IMR-90 (cell line): ENCODE results near the gene SEPHS2. TPM values are rescaled to one million over a fixed set of nuclear protein-coding genes. Genes with fewer than 3 reads are reported as not detected.
A peak's percentile ranks its signal among the peaks of the same experiment; 100 is the strongest.

Experiments
- ATAC-seq: fragments of 200-7000 bp; cut with Tn5 transposase; 2 replicates; pipeline ENCODE4 v1.9.1; 2020; ENCODE audit warnings: low read depth, mild to moderate bottlenecking, moderate library complexity
- BruUV-seq: library from RNA; stranded (reverse); fragments of 400-500 nt; replicated peaks from 2 replicates; lab custom pipeline; 2021; lab: Mats Ljungman, UMichigan
- CTCF ChIA-PET: fragments of 300-600 bp; formaldehyde crosslinking; extraction: SDS; loops from one replicate; lab custom pipeline; 2021; ENCODE audit warnings: antibody characterized with exemption; lab: Yijun Ruan, JAX
- POLR2A ChIA-PET: fragments of 300-600 bp; sonication (Branson Sonifier 250); formaldehyde crosslinking; loops from one replicate; lab custom pipeline; 2022; ENCODE audit warnings: antibody characterized with exemption; ENCODE audit not compliant: unreplicated experiment; lab: Charles Lee
- DNase-seq: peaks from one replicate; pipeline ENCODE4 v3.0.0; 2013
- H2AFZ ChIP-seq: replicated peaks from 2 replicates; pipeline ENCODE3; 2013; ENCODE audit warnings: low read length, mild to moderate bottlenecking; ENCODE audit not compliant: poor library complexity
- H2AK5ac ChIP-seq: 2 replicates; pipeline ENCODE4 v1.6.1; 2013; ENCODE audit warnings: low read depth, low read length, inconsistent platforms
- H2AK9ac ChIP-seq: replicated peaks from 2 replicates; pipeline ENCODE3; 2013; ENCODE audit warnings: mild to moderate bottlenecking, low read depth, low read length, moderate library complexity; ENCODE audit not compliant: poor library complexity
- H2BK120ac ChIP-seq: 2 replicates; pipeline ENCODE4 v1.6.1; 2013; ENCODE audit warnings: low read depth, low read length, inconsistent platforms
- H2BK15ac ChIP-seq: 3 replicates; pipeline ENCODE4 v1.6.1; 2013; ENCODE audit warnings: low read depth, low read length, inconsistent platforms
- H2BK20ac ChIP-seq: 2 replicates; pipeline ENCODE4 v1.6.1; 2013; ENCODE audit warnings: low read depth, mild to moderate bottlenecking, inconsistent platforms, low read length, moderate library complexity
- H2BK5ac ChIP-seq: 2 replicates; pipeline ENCODE4 v1.6.1; 2013; ENCODE audit warnings: mild to moderate bottlenecking, low read depth, low read length, inconsistent platforms; ENCODE audit not compliant: poor library complexity, severe bottlenecking
- H3K14ac ChIP-seq: replicated peaks from 2 replicates; pipeline ENCODE4 v1.6.1; 2013; ENCODE audit warnings: low read depth, low read length, inconsistent platforms
- H3K18ac ChIP-seq: 2 replicates; pipeline ENCODE4 v1.6.1; 2013; ENCODE audit warnings: low read depth, low read length, control low read depth
- H3K23ac ChIP-seq: 2 replicates; pipeline ENCODE4 v1.6.1; 2013; ENCODE audit warnings: low read depth, low read length, inconsistent platforms
- H3K27ac ChIP-seq: 2 replicates; pipeline ENCODE4 v1.5.1; 2013; ENCODE audit warnings: mild to moderate bottlenecking, control low read depth, low read length; ENCODE audit not compliant: insufficient read depth
- H3K27me3 ChIP-seq: 2 replicates; pipeline ENCODE4 v1.6.1; 2013; ENCODE audit warnings: low read length; ENCODE audit not compliant: control insufficient read depth, insufficient read depth
- H3K36me3 ChIP-seq: 2 replicates; pipeline ENCODE4 v1.6.1; 2013; ENCODE audit warnings: low read length, mixed read lengths; ENCODE audit not compliant: control insufficient read depth, insufficient read depth
- H3K4ac ChIP-seq: 2 replicates; pipeline ENCODE4 v1.6.1; 2013; ENCODE audit warnings: low read depth, low read length, inconsistent platforms
- H3K4me1 ChIP-seq: 2 replicates; pipeline ENCODE4 v1.6.1; 2013; ENCODE audit warnings: low read length, mixed read lengths; ENCODE audit not compliant: control insufficient read depth, insufficient read depth
- H3K4me2 ChIP-seq: 2 replicates; pipeline ENCODE4 v1.6.1; 2013; ENCODE audit warnings: low read depth, mild to moderate bottlenecking, control low read depth, low read length, moderate library complexity
- H3K4me3 ChIP-seq: 2 replicates; pipeline ENCODE4 v1.5.1; 2013; ENCODE audit warnings: low read depth, mild to moderate bottlenecking, control low read depth, low read length, moderate library complexity; ENCODE audit not compliant: insufficient read depth
- H3K56ac ChIP-seq: 2 replicates; pipeline ENCODE4 v1.6.1; 2013; ENCODE audit warnings: low read length, inconsistent platforms; ENCODE audit not compliant: insufficient read depth; ENCODE audit errors: extremely low read depth
- H3K79me1 ChIP-seq, 2 experiments: 2 replicates each; pipeline ENCODE4 v1.6.1; 2013; ENCODE audit warnings: low read length in 2 of 2, inconsistent platforms in 1 of 2, low read depth in 1 of 2
- H3K9ac ChIP-seq: 2 replicates; pipeline ENCODE4 v1.6.1; 2013; ENCODE audit warnings: low read depth, low read length, control low read depth
- H3K9me1 ChIP-seq: 2 replicates; pipeline ENCODE4 v1.6.1; 2013; ENCODE audit warnings: low read length, inconsistent platforms; ENCODE audit not compliant: insufficient read depth
- H3K9me3 ChIP-seq: 2 replicates; pipeline ENCODE4 v1.6.1; 2013; ENCODE audit warnings: low read length; ENCODE audit not compliant: control insufficient read depth, insufficient read depth
- H4K20me1 ChIP-seq: 2 replicates; pipeline ENCODE4 v1.6.1; 2013; ENCODE audit warnings: low read length, inconsistent platforms; ENCODE audit not compliant: insufficient read depth
- H4K5ac ChIP-seq: 2 replicates; pipeline ENCODE4 v1.6.1; 2013; ENCODE audit warnings: mild to moderate bottlenecking, low read depth, low read length, control low read depth
- H4K8ac ChIP-seq, 2 experiments: 2 replicates each; pipeline ENCODE4 v1.6.1; 2013; ENCODE audit warnings: low read depth in 2 of 2, low read length in 2 of 2, control low read depth in 1 of 2, inconsistent platforms in 1 of 2
- H4K91ac ChIP-seq: 2 replicates; pipeline ENCODE4 v1.6.1; 2013; ENCODE audit warnings: low read depth, low read length, inconsistent platforms; ENCODE audit not compliant: insufficient read depth
- CTCF ChIP-seq: conservative IDR thresholded peaks from 2 replicates; pipeline ENCODE4 v1.5.1; 2012; ENCODE audit warnings: mild to moderate bottlenecking, low read depth, low read length, improper control_type of control experiment
- ELK1 ChIP-seq: fragments of 150-350 bp; IDR thresholded peaks from 2 replicates; pipeline ENCODE4 v1.6.1; 2016; ENCODE audit warnings: low read depth, mild to moderate bottlenecking, low read length, moderate library complexity, borderline replicate concordance
- RAD21 ChIP-seq: IDR thresholded peaks from 2 replicates; pipeline ENCODE4 v1.6.1; 2012; ENCODE audit warnings: low read length, improper control_type of control experiment
- RFX5 ChIP-seq: IDR thresholded peaks from 2 replicates; pipeline ENCODE4 v1.8.0; 2012; ENCODE audit warnings: low read depth, mild to moderate bottlenecking, low read length, moderate library complexity
- WGBS, 2 experiments: methylation state at CpG; one replicate each; pipeline versions ENCODE4 v1.1.5 to v1.1.7; 2013; ENCODE audit warnings: missing lambda C conversion rate in 2 of 2; ENCODE audit not compliant: insufficient read length in 1 of 2; ENCODE audit errors: extremely low coverage in 2 of 2; 5-methylcytosine and 5-hydroxymethylcytosine counted together
- dilution Hi-C: fragments of 300-500 bp; cut with HindIII; formaldehyde crosslinking; loops from one replicate; pipeline ENCODE4 v1.14.3; 2018; ENCODE audit warnings: low sequenced_read_pairs; ENCODE audit not compliant: unreplicated experiment
- in situ Hi-C: fragments of 300-500 bp; cut with MboI; formaldehyde crosslinking; loops from 3 replicates; pipeline ENCODE4 v1.14.3; 2019; ENCODE audit warnings: low sequenced_read_pairs, inconsistent platforms, mixed read lengths
- intact Hi-C: fragments of 100-400 bp; cut with micrococcal nuclease; formaldehyde crosslinking; loops from 2 replicates; pipeline ENCODE4 v1.10.0; 2022
- polyA plus RNA-seq, 3 experiments: library from polyadenylated mRNA; depleted of rRNA; stranded (reverse); fragments of >200 nt; gene quantifications; 2 replicates each; pipeline ENCODE4 v1.2.3, GENCODE V29; 2012; ENCODE audit warnings: low replicate concordance in 1 of 3
- total RNA-seq: library from RNA; depleted of rRNA; stranded (reverse); fragments of >200 nt; gene quantifications from 2 replicates; pipeline ENCODE4 v1.2.3, GENCODE V29; 2012

SEPHS2 gene
- total and polyA plus RNA-seq, 2 of the 4 experiments (the other 2 are of a cell fraction) = 10.4 to 31.4 TPM

- no TSS peak for BruUV-seq
- 0 out of 2 replicates have a peak overlapping the region, but pooled peaks have one; percentile 5 for H3K4ac ChIP-seq
- H3K4me3 ChIP-seq = no peak overlapping the region
- 100% methylated on average over 1 of the region's 8 CpGs; no CpG with 5 or more reads in 1 of the 2 experiments for WGBS, 2 experiments
- H3K56ac ChIP-seq = no peak overlapping the region
- no peak overlapping the region for H2AK9ac ChIP-seq
- no peak for ATAC-seq
- no peak overlapping the region for H2BK20ac ChIP-seq
- no peak overlapping the region for H3K4me2 ChIP-seq
- no peaks in the 10 kb centered on the region for H3K9me3 ChIP-seq
- peaks cover 12% of the 10 kb centered on the region; the same call in 1 of the 2 replicates for H3K36me3 ChIP-seq
- H4K91ac ChIP-seq = no peak overlapping the region
- H3K79me1 ChIP-seq = peaks cover 0 to 28% of the 10 kb centered on the region in 2 experiments; a peak in 3 of 4 replicates
- in situ Hi-C loops (loop anchor here (10.0 to 25.0 kb wide), 2 partner anchors 215 to 327 kb away; partner anchors contain the start of genes BOLA2B, CORO1A, PPP4C and SLX1A), dilution Hi-C loops (no loop called here), intact Hi-C loops (loop anchor here (10.0 kb wide), 1 partner anchor 307 kb away; the partner anchor contains the start of genes TBX6 and YPEL3)
- no peak for DNase-seq
- TF ChIP-seq RAD21 (no peak), CTCF (no peak), RFX5 (no peak), ELK1 (no peak)
- CTCF ChIA-PET = no interaction called here
- peaks cover 7% of the 10 kb centered on the region for H3K9me1 ChIP-seq
- H2AK5ac ChIP-seq = no peak overlapping the region
- peaks cover 7% of the 10 kb centered on the region for H3K4me1 ChIP-seq
- no peak overlapping the region for H3K14ac ChIP-seq
- no peak overlapping the region for H4K5ac ChIP-seq
- no peak overlapping the region for H3K27ac ChIP-seq
- H4K20me1 ChIP-seq = no peaks in the 10 kb centered on the region
- H2BK15ac ChIP-seq = no peak overlapping the region
- H2AFZ ChIP-seq = no peak overlapping the region
- H2BK5ac ChIP-seq = no peak overlapping the region
- H3K23ac ChIP-seq = no peak overlapping the region
- H3K27me3 ChIP-seq = no peaks in the 10 kb centered on the region
- H2BK120ac ChIP-seq = no peak overlapping the region
- POLR2A ChIA-PET = no interaction called here
- no peak overlapping the region for H3K9ac ChIP-seq
- H3K18ac ChIP-seq = no peak overlapping the region
- peak overlapping the region in 1 of 2 experiments; percentile 17; a peak in 1 of 4 replicates for H4K8ac ChIP-seq
Measured at GRCh38 chr16:30401768-30402425, 43.8 kb downstream of the SEPHS2 start.
